NCI-H146 treated with DMSO at 0.1 percent for 48 hours (cell line): ENCODE results near the gene MRM3.
"Not testable (repeated sequence)": the region's sequence is repeated elsewhere in the genome, so short reads cannot be mapped to it uniquely, and the experiment has no call there.

ENCODE experiments used
- DNase-seq: peaks from one replicate; lab custom pipeline; 2025; ENCODE audit not compliant: unreplicated experiment; lab: John Stamatoyannopoulos, UW

Gene MRM3

GRCh38 chr17:781805-782731 lies at the start of gene MRM3, which contains the start of gene GLOD4:
Gene MRM3, plus strand, starts transcription at chr17:782353. Its CDS starts 26 bp downstream, at chr17:782379.
Gene GLOD4, minus strand, starts transcription at chr17:782280. Its CDS starts 25 bp downstream, at chr17:782255.
- DNase-seq = peak; percentile 54

GRCh38 chr17:732902-733720 lies 49.0 kb upstream of the MRM3 start:
- no peak for DNase-seq

- DNase-seq = no peak
Observed at GRCh38 chr17:733743-734142, 48.4 kb upstream of the MRM3 start.

- no peak for DNase-seq
Observed at GRCh38 chr17:737561-738113, 44.5 kb upstream of the MRM3 start.

GRCh38 chr17:740240-741017 lies 41.7 kb upstream of the MRM3 start:
- no peak for DNase-seq

GRCh38 chr17:742147-742793 lies 39.9 kb upstream of the MRM3 start:
- DNase-seq = no peak

- no peak for DNase-seq
Observed at GRCh38 chr17:743139-743538, 39.0 kb upstream of the MRM3 start.

- DNase-seq = no peak
Observed at GRCh38 chr17:744937-745336, 37.2 kb upstream of the MRM3 start.

- no peak for DNase-seq
Observed at GRCh38 chr17:745406-745805, 36.7 kb upstream of the MRM3 start.

- DNase-seq = no peak
Observed at GRCh38 chr17:746181-746580, 36.0 kb upstream of the MRM3 start.

- no peak for DNase-seq
Observed at GRCh38 chr17:746783-747629, 35.1 kb upstream of the MRM3 start.

- DNase-seq = not testable (repeated sequence)
Observed at GRCh38 chr17:748604-749003, 33.5 kb upstream of the MRM3 start.

- DNase-seq = not testable (repeated sequence)
Observed at GRCh38 chr17:749359-749758, 32.8 kb upstream of the MRM3 start.

- no peak for DNase-seq
Observed at GRCh38 chr17:750431-751037, 31.6 kb upstream of the MRM3 start.

- no peak for DNase-seq
Observed at GRCh38 chr17:751269-752001, 30.7 kb upstream of the MRM3 start.

GRCh38 chr17:752002-752619 lies 30.0 kb upstream of the MRM3 start, which contains the start of gene GEMIN4:
Gene GEMIN4, minus strand, starts transcription at chr17:752264. Its CDS starts 122 bp downstream, at chr17:752142.
- DNase-seq = peak; percentile 82

GRCh38 chr17:752620-753219 lies 29.4 kb upstream of the MRM3 start:
- peak; percentile 23 for DNase-seq
